Umbilical cord (tissue), 2 donors: ENCODE measurements around the gene RABAC1. TPM values are rescaled to one million over a fixed set of nuclear protein-coding genes. Genes with fewer than 3 reads are reported as not detected.

Source experiments
- DNase-seq: peaks from one replicate; pipeline ENCODE4 v3.0.0-alpha.2; 2015; ENCODE audit warnings: low spot score
- total RNA-seq: library from RNA; depleted of rRNA; stranded (reverse); fragments of >200 nt; gene quantifications from one replicate; pipeline ENCODE4 v1.2.3, GENCODE V29; 2014; ENCODE audit warnings: low replicate concordance; ENCODE audit not compliant: insufficient read depth

RABAC1 gene
- total RNA-seq, 1 donor from 2014 or later, result 146 TPM

- DNase-seq, result no peak
These were observed 30.9 kb upstream of the RABAC1 start for GRCh38 chr19:41990028-41990427.

- DNase-seq, result no peak
These were observed 29.8 kb upstream of the RABAC1 start for GRCh38 chr19:41988947-41989346.

- DNase-seq, result no peak
These were observed 28.2 kb upstream of the RABAC1 start for GRCh38 chr19:41987141-41987860.

GRCh38 chr19:41984961-41985360, 25.8 kb upstream of the RABAC1 start:
- no peak for DNase-seq

- no peak for DNase-seq
These were observed 22.6 kb upstream of the RABAC1 start for GRCh38 chr19:41981724-41982123.

- DNase-seq, result no peak
These were observed 19.3 kb upstream of the RABAC1 start for GRCh38 chr19:41978470-41978869.

- DNase-seq, result no peak
These were observed 18.8 kb upstream of the RABAC1 start for GRCh38 chr19:41977916-41978315.

- no peak for DNase-seq
These were observed 15.5 kb upstream of the RABAC1 start for GRCh38 chr19:41974652-41975051.

- DNase-seq, result no peak
These were observed 12.2 kb upstream of the RABAC1 start for GRCh38 chr19:41971363-41971762.

GRCh38 chr19:41969772-41970458, 10.8 kb upstream of the RABAC1 start:
- no peak for DNase-seq

GRCh38 chr19:41968751-41969595, 9.9 kb upstream of the RABAC1 start:
- DNase-seq, result no peak

- no peak for DNase-seq
These were observed 8.1 kb upstream of the RABAC1 start for GRCh38 chr19:41967054-41967783.

- DNase-seq, result no peak
These were observed 6.0 kb upstream of the RABAC1 start for GRCh38 chr19:41965106-41965505.

- DNase-seq, result no peak
These were observed 1.9 kb upstream of the RABAC1 start for GRCh38 chr19:41960973-41961372.

GRCh38 chr19:41958367-41959055, 610 bp downstream of the RABAC1 start:
- peak; percentile 90 for DNase-seq

GRCh38 chr19:41957838-41958366, 1.2 kb downstream of the RABAC1 start:
- peak; percentile 79 for DNase-seq

GRCh38 chr19:41957161-41957837, 1.8 kb downstream of the RABAC1 start:
- DNase-seq, result no peak

GRCh38 chr19:41956621-41957020, 2.5 kb downstream of the RABAC1 start:
- no peak for DNase-seq

GRCh38 chr19:41955521-41955920, 3.6 kb downstream of the RABAC1 start:
- DNase-seq, result no peak

- DNase-seq, result peak; percentile 73
These were observed 7.4 kb downstream of the RABAC1 start for GRCh38 chr19:41951686-41952172.
